Stimulated activated CD4-positive, alpha-beta T cell treated with anti-CD3 and anti-CD28 coated beads, Interleukin-1b, Interleukin-23, amount 100 ng/mL, for 24 hours (primary cell): ENCODE data around the gene UBE2I.
"Not testable (repeated sequence)": the region's sequence is repeated elsewhere in the genome, so short reads cannot be mapped to it uniquely, and the experiment has no call there.

ENCODE experiments used
- DNase-seq, 4 experiments: peaks; one replicate each; pipeline ENCODE4 v3.0.0-alpha.2; 2020; ENCODE audit warnings: low read depth in 4 of 4, low spot score in 1 of 4

The UBE2I gene

DNA sequence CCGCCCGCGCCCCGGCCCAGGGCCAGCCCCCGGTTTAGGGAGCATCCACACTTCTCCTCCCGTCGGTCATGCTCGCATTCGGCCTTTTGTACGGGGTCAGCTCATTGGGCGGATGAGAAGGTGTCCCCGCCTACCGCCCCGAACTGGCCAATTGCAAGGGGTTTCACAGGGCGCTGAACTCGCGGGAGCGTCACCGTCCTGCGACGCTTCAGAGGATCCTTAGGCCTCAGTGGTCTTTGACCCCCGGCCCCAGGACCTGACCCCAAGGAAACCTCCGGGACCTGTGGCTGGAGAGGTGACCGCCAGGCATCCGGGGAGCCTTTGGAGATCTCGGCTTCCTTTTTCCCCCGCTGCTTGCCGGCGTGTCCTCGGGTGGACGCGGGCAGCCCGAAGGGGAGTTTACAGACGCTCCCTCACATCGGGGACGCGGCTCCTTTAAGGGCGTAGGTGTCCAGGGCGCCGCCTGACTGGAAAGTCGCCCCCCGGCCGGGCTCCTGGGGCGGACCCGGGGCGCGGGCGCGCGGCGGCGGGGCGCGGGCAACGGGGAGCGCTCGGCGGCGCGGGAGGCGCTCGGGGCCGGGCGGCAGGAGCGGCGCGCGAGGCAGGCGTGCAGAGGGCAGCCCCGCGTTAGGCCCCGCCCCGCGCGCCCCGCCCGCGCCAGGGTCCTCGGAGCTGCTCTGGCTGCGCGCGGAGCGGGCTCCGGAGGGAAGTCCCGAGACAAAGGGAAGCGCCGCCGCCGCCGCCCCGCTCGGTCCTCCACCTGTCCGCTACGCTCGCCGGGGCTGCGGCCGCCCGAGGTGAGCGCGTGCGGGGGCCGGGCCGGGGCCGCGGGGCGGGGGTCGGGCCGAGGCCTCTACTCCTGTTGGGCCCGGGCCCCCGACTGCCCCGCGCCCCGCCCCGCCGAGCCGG is at the start of gene UBE2I:
Gene UBE2I (plus strand): TSS at position 660 of the 909 bp plus-strand sequence. CDS start 4,395 bp downstream, outside the sequence.
- DNase-seq: peak; percentile 92 to 95 (median 94)

DNA sequence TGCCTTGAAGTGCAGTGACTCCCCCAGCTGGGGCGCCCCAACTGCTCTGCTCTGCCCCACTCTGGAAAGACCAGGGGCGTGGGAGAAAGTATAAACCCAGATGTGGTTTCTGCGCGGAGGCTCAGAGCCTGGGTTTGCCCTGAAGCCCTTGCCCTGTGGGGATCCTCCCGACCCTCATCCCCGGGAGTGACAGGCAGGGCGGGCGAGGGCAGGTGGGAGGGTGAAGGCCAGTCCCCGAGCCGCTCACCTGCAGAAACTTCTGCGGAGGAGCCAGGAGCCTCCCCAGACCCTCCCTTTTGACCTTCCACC is 49.7 kb upstream of the UBE2I start:
- DNase-seq: no peak

DNA sequence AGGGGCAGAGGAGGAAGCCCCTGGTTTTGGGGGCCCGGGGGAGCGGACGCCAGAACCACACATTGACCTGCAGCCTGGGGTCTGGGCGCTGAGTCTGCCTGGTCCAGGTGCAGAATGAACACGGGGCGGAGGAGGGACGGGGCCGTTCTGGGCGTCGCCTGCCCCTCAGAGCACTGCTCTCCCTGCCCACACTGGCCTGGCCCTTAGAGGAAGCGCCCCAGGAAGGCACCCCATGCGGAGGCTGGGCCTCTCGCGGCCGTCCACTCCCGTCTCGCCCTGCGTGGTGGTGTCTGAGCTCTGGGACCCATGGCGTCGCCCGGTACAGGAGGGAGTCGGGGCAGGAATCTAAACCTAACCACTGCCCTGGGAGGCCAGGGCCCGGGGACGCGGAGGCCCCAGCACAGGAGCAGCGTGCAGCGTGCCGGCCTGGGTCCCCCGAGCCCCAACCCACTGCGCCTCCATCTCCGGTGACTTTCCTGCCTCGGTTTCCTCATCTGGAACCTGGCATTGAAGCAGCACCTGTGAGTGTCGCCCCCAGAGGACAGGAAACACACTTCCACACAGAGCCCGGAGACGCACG is 49.2 kb upstream of the UBE2I start:
- DNase-seq: no peak

DNA sequence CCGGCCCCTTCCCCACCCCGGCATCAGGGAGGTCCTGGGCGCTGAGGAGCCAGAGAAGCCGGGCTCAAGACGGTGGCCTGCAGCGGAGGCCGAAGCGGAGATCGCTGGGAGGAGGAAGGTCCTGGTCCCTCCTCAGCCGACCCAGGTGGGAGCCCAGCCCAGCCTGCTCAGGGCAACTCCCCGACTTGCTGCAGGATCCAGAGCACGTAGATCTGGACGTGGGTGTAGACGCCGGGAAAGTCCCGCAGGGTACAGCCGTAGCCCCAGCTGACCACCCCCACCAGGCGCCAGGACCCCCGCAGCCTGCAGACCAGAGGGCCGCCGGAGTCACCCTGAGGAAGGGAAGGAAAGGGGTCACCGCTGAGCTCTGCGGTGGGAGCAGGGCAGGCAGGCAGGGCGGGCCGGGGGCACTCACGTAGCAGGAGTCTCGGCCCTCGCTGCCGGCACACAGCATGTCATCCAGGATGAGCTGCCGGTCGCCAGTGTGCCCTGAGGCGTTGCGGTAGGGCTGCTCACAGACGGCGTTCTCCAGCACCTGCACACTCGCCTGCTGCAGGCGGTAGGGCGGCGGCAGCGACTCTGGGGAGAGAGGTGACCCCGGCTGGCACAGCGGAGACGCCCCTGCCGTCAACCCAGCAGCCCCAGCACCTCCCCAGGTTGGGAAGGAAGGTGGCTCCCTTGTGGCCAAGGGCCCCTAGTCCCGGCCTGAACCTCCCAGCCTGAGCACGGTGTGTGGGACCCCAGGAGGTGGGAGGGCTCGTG is 48.1 kb upstream of the UBE2I start:
- DNase-seq: no peak

DNA sequence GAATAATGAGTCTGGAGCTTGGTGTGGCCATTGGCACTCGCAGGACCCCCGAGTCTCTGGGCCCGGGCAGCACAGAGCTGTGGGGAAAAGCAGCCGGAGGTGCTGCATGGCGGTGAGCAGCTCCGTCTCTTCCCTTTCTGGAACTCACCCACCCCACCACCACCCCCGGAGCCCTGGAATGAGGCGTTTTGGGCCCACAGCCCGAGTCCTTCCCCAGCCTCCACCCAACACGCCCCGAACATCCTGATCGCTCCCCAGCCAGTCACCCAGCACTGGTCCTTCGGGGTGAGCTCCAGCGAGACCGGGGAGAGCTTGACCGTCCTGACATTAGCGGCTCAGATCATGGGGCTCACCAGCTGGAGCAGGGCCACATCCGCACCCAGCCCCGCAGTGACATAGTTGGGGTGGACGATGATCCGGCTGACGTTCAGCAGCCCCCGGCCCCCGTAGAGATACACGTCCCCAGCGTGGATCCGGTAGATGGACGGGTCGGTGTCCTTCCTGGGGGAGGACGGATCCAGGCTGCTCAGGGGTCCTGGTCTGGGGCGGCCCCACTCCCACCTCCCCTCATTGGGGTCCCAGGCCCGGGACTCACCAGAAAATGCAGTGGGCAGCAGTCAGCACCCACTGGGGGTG is 47.1 kb upstream of the UBE2I start:
- no peak for DNase-seq

DNA sequence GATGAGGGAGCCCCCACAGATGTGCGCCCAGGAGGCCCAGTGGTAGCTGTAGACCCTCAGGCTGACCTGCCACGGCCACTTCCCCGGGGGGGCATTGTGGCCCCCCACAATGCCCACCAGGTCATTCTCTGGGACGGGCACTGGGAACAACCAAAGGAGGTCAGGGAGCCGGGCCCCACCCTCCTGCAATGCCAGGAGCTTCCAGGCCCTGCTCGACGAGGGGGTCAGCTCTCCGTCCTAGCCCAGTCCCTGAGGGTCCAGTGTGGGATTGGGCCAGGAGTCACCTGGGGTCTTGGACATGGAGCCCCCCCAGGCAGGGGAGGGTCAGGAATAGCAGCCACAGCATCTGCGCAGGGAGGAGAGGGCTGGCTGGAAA is 46.6 kb upstream of the UBE2I start:
- DNase-seq: no peak

DNA sequence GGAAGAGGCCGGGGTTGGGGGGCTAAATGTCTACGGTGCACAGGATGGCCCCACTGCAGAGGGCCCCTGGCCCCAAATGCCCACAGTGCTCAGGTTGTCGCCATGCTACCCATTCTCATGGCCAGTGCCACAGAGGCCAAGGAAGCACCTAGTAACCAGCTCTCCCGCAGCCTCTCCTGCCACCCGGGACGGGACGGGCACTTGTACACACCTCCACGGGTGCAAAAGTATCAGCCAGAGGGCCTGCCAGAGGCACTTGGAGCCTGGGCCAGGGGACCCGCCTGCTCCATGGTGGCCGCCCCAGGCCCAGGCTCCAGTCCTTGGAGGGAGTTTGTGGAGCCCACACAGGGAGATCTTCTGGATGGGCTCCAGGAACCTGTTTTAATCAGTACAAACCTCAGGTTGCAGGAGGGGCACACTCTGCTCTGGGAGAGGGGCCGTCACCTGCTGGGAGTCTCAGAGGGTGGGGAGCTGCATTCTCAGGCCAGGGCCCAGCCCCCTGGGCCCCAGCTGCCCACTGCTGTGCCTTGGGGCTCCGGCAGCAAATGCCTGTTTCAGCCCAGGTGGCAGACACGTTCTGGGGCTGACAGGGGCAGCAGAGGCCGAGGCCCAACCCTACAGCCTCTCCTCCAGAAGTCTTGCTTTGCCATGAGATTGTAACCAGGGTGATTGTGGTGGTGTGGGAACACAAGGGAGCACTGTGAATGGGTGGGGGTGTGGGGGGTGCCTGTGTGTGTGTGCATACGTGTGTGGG is 45.7 kb upstream of the UBE2I start:
- DNase-seq: no peak

DNA sequence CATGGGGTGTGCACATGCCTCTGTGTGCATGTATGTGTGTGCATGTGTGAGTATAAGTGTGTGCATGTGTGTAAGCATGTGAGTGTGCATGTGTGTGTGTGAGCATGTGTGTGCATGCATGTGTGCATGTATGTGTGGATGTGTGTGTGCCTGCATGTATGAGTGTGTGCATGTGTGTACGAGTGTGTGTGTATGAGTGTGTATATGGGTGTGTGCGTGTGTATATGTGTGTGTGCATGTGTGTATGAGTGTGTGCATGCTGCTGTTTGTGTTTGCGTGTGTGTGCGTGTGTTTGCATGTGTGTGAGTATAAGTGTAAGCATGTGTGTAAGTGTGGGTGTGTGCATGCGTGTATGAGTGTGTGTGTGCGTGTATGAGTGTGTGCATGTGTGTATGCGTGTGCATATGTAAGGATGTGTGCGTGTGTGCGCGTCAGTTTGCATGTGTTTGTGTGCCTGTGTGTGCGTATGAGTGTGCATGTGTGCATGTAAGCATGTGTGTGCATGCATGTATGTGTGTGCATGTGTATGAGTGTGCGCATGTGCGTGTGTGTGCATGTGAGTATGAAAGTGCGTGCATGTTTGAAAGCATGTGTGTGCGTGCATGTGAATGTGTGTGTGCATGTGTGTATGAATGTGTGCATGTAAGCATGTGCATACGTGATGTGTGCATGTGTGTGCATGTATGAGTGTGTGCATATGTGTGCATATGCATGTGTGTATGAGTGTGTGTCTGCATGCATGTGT is 44.9 kb upstream of the UBE2I start:
- no peak for DNase-seq

DNA sequence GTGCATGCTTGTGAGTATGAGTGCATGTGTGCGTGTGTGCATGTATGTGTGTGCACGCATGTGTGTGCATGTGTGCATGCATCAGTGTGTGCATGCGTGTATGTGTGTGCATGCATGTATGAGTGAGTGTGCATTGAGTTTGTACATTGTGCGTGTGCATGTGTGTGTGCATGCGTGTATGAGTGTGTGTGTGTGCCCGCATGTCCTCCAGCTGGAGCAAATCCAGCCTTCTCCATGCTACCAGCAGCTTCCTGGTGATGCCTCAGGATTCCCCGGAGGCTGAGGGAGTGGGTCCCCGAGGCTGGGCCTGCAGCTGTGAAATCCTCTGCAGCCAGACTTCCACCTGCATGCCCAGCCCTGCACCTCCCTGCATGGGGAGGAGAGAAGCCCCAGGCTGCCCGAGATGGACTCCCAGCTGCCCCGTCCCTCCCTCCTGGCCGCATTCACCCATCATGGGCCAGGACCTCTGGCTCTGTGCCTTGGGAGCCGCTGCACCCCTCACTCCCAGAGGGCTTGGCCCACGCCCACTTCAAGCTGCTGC is 44.3 kb upstream of the UBE2I start:
- no peak for DNase-seq

DNA sequence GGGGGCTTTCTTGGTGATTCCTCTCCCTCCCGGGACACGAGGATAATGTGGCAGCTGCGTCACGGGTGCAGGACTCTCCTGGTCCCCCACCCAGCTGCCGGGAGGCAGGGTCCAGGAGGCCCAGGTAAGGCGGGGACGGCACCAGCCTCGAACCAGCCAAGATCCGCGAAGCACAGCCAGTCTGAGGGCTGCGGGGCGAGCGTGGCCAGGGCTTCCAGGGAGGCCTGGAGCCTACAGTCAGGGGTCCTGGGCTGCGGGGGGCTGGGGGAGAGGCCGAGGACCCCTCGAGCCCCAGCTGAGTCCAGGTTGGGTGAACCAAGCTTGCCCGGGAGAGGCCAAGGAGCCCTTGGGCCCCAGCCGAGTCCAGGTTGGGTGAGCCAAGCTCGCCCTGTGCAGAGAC is 43.6 kb upstream of the UBE2I start:
- DNase-seq: no peak

DNA sequence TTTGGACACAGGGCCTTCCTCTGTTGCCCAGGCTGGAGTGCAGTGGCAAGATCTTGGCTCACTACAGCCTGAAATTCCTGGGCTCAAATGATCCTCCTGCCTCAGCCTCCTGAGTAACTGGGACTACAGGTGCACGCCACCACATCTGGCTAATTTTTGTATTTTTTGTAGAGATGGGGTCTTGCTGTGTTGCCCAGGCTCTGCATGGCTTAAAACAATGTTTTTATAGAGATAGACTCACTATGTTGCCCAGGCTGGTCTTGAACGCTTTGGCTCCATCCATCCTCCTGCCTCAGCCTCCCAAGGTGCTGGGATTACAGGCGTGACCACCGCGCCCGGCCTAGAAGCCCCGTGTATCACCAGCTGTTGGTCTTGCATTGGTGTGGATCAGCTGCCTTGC is 40.0 kb upstream of the UBE2I start:
- not testable (repeated sequence) for DNase-seq

DNA sequence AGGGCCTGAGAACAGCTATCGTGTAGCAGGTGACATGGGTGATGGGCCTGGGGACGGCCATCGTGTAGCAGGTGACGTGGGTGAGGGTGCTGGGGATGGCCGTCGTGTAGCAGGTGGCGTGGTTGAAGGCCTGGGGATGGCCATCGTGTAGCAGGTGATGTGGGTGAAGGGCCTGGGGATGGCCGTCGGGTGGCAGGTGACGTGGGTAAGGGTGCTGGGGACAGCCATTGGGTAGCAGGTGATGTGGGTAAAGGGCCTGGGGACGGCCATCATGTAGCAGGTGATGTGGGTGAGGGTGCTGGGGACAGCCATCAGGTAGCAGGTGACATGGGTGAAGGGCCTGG is 38.1 kb upstream of the UBE2I start:
- DNase-seq: no peak

DNA sequence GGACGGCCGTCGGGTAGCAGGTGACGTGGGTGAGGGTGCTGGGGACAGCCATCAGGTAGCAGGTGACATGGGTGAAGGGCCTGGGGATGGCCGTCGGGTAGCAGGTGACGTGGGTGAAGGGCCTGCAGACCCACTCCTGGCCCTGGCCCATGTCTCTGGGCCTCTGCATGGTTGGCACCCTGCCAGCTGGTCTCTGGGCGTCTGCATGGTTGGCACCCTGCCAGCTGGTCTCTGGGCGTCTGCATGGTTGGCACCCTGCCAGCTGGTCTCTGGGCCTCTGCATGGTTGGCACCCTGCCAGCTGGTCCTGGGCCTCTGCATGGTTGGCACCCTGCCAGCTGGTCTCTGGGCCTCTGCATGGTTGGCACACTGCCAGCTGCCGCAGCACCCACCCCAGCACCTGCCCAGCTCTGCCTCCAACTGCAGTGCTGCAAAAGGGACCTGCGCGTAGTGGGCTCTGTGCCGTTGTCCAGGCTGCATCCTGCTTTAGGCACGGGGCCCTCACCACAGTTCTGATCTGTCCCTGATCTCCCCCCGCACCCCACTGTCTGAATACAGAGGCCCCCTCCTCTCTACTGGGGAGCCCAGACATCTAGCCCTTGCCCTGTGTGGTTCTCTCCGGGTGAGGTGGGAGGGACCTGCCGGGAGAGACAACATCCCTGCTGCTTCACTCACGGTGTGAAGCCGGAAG is 37.6 kb upstream of the UBE2I start:
- DNase-seq: not testable (repeated sequence)

DNA sequence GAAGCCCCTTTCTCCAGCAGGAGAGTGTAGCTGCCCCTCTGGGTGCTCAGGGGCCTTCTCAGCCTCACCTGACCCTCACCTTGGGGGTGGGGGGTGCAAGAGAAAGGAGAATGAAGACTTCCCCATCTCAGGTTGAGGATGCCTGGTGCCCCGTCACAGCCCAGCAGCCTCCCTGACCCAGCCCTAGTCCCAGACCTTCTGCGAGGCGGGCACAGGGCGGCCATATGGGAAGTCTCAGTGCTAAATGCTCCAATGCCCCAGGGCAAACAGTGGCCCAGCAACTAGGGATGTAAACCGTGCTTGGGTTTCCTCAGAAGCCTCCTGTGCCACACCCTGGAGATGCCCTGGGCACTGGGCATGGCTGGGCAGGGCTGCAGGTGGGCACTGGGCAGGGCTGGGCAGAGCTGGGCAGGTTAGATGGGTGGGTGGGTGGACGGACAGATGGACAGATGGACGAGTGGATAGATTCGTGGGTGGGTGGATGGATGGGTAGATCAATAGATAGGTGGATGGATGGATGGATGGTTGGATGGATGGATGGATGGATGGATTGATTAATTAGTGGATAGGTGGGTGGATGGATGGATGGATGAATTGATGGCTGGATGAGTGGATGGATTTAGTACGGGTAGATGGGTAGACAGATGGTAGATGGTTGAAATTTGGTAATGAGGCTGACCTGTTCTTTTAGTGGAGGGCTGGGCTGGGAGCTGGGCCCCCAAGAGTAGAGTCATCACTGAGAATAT is 36.8 kb upstream of the UBE2I start:
- no peak for DNase-seq

DNA sequence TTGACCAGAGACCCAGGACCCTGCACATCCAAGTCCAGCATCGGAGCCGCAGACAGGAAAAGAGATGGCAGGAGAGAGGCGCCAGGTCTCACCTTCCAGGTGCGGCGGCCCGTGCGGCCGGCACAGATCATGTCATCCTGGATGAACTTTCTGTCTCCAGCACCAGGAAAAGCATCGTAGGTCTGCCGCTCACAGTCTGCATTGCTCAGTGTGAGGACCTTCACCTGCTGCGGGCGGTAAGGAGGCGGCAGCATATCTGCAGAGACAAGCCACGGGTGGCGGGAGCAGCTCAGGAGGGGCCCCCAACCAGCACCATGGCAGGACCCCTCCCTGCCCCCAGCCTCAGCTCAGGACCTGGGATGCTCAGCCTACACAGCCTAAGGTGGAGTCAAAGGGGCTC is 35.6 kb upstream of the UBE2I start:
- no peak for DNase-seq

DNA sequence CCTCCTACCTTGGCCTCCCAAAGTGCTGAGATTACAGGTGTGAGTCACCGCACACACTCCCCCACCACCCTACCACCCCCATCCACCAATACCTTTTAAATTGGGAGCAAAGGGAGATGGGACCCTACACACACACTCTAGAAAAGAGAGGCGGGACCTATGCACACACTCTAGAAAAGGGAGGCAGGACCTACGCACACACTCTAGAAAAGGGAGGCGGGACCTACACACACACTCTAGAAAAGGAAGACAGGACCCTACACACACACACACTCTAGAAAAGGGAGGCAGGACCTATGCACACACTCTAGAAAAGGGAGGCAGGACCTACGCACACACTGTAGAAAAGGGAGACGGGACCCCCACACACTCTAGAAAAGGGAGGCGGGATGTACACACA is 34.7 kb upstream of the UBE2I start:
- DNase-seq: no peak

DNA sequence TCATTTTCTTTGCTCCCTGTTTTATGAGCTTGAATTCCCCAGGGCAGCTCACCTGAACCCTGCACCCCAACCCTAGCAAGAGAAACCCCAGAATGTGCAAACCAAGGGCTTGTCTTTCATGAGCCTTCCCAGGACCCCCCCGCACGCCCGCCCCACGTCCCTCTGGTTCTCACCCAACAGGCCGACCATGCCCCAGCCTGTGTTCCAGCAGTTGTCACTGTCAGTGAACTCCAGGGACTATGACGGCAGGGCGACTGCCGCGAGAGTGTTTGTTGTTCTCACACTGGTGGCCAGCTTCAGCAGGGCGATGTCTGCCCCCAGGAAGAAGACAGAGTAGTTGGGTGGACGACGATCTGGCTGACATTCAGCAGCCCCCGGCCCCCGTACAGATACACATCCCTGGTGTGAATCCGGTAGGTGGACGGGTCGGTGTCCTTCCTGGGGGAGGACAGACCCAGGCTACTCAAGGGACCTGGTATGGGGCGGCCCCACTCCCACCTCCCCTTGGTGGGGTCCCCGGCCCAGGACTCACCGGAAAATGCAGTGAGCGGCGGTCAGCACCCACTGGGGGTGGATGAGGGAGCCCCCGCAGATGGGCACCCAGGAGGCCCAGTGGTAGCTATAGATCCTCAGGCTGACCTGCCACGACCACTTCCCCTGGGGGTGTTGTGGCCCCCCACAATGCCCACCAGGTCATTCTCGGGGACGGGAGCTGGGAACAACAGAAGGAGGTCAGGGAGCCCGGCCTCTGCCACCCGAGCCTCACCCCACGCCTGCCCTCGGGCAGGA is 33.5 kb upstream of the UBE2I start:
- DNase-seq: no peak

DNA sequence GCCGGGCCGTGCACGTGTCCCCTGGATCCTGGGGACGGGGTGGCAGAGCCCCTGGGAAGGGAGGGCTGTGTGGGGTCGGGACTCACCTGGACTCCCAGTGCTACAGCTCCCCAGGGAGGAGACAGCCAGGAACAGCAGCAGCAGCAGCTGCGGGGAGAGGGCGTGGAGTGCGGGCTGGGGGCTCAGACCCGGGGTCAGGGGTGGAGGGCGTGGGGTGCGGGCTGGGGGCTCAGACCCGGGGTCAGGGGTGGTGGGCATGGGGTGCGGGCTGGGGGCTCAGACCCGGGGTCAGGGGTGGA is 32.9 kb upstream of the UBE2I start:
- DNase-seq: no peak
